ENCODE data around the gene FAM50B.
"Not testable (repeated sequence)": the region's sequence is repeated elsewhere in the genome, so short reads cannot be mapped to it uniquely, and the experiment has no call there.

The FAM50B gene

DNA sequence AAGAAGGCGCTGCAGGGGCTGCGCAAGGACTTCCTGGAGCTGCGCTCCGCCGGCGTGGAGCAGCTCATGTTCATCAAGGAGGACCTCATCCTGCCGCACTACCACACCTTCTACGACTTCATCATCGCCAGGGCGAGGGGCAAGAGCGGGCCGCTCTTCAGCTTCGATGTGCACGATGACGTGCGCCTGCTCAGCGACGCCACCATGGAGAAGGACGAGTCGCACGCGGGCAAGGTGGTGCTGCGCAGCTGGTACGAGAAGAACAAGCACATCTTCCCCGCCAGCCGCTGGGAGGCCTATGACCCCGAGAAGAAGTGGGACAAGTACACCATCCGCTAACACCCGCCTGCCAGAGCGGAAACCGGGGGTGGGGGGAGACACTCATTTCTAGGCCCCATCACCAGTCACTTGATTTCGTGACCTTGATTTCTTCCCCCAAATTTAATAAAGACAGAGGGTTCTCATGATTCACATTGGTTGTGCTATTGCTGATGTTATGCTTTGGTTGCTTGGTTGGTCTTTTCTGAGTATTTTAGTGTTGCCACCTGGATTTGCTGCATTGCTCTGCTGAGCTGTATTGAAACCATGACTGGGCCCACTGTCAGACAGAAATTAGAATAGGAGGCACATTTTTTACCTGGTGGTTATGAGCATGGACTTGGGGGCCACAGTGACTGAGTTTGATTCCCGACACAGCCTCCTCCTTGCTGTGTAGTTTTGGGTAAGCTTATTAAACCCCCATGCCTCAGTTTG lies 1.5 kb downstream of the FAM50B start:
- DNase-seq, result no peak

DNA sequence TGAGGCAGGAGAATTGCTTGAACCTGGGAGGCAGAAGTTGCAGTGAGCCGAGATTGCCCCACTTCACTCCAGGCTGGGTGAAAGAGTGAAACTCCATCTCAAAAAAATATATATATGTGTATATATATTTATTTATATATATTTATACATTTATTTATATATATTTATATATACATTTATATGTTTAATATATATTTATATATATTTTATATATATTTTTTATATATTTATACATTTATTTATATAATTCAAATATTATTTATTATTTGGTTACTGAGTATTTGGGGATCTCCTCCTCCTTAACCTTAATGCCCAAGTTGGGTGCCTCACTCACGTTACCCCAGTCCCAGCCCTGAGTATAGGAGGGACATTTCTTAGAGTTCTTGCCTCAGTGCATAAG lies 2.7 kb downstream of the FAM50B start:
- no peak for DNase-seq

DNA sequence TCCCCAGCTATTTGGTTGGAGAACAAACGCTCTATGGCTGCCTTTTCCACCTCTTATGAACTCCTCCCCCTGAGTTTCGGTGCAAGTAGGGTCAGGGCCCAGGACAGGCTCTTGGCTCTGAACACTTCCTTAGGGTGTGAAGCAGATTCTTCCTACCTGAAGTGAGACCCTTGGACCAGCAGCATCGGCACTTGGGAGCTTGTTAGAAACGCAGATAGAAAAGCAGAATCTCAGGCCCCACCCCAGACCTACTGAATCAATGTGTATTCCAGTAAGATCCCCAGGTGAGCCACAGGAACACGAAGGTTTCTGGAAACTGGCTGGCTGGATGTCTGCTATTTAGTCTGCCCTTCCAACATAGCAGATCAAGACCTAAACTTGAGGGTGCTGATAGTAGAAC lies 3.2 kb downstream of the FAM50B start:
- no peak for DNase-seq

- DNase-seq, result no peak
Measured at GRCh38 chr6:3855866-3856265, 6.7 kb downstream of the FAM50B start.

GRCh38 chr6:3856576-3856975 lies 7.4 kb downstream of the FAM50B start:
- DNase-seq, result no peak

GRCh38 chr6:3857468-3858456 lies 8.6 kb downstream of the FAM50B start:
- no peak for DNase-seq

DNA sequence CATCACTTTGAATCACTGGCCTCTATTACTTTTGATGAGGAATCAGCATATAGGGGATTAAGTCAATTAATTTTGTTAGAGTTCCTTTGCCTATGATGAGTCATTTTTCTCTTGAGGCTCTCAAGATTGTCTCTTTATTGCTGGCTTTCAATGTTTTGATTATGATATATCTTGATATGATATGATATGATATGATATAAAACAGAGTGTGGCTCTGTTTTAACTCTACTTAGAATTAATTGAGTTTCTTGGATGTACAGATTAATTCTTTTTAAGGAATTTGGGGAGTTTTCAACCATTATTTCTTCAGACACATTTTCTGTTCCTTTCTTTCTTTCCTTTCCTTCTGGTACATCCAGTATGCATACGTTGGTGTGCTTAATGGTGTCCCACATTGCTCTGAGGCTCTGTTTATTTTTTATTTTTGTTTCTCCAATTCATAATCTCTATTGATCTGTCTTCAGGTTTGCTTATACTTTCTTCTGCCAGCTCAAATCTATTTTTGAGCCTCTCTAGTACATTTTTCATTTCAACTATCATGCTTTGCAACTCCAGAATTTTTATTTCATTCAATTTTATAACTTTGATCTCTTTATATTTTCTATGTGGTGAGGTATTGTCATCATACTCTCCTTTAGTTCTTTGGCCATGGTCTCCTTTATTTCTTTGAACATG lies 10.8 kb downstream of the FAM50B start:
- no peak for DNase-seq

GRCh38 chr6:3861424-3861823 lies 12.3 kb downstream of the FAM50B start:
- DNase-seq, result no peak

DNA sequence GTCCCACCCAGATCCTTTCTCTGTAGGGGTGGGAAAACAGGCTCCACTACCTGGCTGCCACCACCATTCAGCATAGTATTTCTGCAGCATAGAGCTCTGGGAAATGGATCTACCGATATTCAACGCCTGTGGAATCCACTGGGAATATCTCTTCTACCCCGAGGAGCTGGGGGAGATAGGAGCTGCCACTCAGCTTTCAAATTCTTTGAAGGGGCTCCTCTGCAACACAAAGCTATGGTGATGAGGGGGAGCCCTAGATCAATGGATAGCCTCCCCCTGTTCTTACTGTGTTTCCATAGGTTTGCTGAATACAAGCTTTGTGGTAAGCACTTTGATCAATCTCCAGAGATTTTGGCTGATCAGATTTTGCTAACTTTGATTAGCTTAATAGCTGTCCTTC lies 12.9 kb downstream of the FAM50B start:
- DNase-seq, result no peak

DNA sequence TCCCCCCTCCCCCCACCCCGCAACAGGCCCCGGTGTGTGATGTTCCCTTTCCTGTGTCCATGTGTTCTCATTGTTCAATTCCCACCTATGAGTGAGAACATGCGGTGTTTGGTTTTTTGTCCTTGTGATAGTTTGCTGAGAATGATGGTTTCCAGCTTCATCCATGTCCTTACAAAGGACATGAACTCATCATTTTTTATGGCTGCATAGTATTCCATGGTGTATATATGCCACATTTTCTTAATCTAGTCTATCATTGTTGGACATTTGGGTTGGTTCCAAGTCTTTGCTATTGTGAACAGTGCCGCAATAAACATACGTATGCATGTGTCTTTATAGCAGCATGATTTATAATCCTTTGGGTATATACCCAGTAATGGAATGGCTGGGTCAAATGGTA lies 14.1 kb downstream of the FAM50B start:
- DNase-seq, result not testable (repeated sequence)

DNA sequence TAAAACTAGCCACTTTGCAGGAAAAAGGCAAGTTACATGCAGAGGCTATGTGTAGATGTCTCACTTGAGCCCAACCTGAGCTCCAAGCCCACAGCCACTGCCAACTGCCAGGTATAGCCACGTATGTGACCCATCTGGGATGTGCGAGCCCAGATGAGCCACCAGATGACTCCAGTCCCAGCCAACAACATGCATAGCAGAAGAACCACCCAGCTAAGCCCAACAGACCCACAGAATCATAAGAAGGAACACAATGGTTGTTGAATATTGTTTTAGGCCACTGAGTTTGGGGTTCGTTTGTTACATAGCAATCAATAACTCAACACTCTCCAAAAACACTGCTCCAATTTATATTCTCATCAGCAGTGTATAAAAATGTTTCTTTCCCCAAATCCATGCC lies 16.3 kb downstream of the FAM50B start:
- no peak for DNase-seq

- DNase-seq, result no peak
Measured at GRCh38 chr6:3867641-3868502, 18.7 kb downstream of the FAM50B start.

- no peak for DNase-seq
Measured at GRCh38 chr6:3868544-3868943, 19.4 kb downstream of the FAM50B start.

DNA sequence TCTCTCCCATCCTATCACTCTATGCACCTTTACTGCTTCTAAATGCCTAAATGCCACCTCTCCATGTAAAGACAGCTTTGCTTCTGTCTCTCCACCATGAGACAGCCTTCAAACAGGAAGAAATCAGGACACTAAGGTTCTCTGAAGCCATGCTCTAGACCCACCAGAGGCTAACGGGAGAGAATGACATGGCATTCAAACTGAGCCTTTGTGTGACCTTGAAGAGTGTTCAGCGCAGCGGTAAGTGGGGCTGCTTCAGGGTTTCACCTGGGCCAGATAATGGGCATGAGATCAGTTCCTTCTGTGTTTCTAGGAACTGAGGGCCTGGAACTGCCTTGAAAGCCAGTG lies 20.1 kb downstream of the FAM50B start:
- no peak for DNase-seq

- DNase-seq, result no peak
Measured at GRCh38 chr6:3869632-3870527, 20.7 kb downstream of the FAM50B start.

DNA sequence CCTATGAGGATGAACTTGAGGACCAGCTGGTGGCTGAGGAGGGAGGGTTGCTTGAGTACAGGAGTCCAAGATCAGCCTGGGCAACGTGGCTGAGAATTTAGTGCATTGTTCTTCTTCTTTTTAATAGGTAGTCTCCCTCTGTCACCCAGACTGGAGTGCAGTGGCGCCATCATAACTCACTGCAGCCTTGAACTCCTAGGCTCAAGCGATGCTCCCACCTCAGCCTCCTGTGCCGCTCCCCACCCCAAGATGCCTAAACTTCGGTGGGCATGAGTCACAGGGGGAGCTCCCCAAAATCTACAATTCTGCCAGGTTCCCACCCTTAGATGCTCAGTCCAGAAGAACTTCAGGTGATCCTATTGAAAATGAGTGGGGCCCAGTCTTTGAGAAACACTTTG lies 21.4 kb downstream of the FAM50B start:
- no peak for DNase-seq

DNA sequence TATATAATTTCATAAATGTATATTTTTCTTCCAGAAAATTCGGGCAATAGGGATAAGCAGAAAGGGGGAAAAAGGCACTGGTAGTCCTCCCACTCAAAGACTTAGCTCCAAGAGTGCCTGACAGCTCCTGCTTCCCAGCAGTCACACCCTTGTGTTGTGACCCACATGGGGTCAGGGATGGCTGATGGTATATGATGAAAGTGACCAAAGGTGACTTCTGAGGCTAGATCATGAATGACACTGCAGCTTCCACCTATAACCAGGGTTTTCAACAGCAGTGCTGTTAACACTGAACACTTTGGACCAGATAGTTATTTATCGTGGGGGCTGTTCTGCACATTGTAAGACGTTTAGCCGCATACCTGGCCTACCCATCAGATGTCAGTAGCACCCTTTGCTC lies 22.3 kb downstream of the FAM50B start:
- DNase-seq, result no peak

- DNase-seq, result no peak
Measured at GRCh38 chr6:3871939-3872338, 22.8 kb downstream of the FAM50B start.

GRCh38 chr6:3872370-3872854 lies 23.2 kb downstream of the FAM50B start:
- no peak for DNase-seq

- no peak for DNase-seq
Measured at GRCh38 chr6:3873051-3873450, 23.9 kb downstream of the FAM50B start.

DNA sequence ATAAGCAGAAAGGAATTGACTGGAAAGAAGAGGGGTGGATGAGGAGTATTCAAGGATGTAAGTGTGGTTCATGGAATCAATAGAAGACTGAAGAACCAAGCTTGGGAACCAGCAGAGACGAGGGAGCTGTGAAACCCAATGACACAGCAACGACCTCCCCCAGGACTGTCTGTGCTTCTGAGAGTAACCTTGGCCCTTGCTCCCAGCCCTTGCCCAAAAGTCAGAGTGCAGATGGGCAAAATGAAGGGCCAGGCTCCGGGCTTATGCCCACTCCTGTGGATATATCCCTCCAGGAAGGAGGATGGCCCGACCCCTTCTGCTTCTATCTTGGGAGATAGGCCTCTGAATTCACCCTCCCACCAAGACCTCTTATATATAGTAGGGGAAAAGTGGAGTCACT lies 24.9 kb downstream of the FAM50B start:
- no peak for DNase-seq
